T-helper 2 cell treated with Interferon-gamma antibody and Interleukin-4, amounts not matched to agents 5 μg/mL and 100 μg/mL, for 36 hours (primary cell): ENCODE data around the gene SLC35E2B.
"Not testable (repeated sequence)": the region's sequence is repeated elsewhere in the genome, so short reads cannot be mapped to it uniquely, and the experiment has no call there.

Experiments
- DNase-seq: peaks from one replicate; pipeline ENCODE4 v3.0.0; 2021; ENCODE audit warnings: low spot score
- H3K27ac Mint-ChIP-seq: one replicate; pipeline ENCODE4 v1.8.0; 2021; ENCODE audit warnings: mild to moderate bottlenecking, mixed read lengths
- H3K27me3 Mint-ChIP-seq: one replicate; pipeline ENCODE4 v1.8.0; 2021; ENCODE audit warnings: low read depth, mixed read lengths
- H3K36me3 Mint-ChIP-seq: one replicate; pipeline ENCODE4 v1.8.0; 2021; ENCODE audit warnings: low read depth, mixed read lengths
- H3K4me1 Mint-ChIP-seq: one replicate; pipeline ENCODE4 v1.8.0; 2021; ENCODE audit warnings: low read depth, mixed read lengths
- H3K4me3 Mint-ChIP-seq: one replicate; pipeline ENCODE4 v1.8.0; 2022; ENCODE audit warnings: mild to moderate bottlenecking, moderate library complexity, mixed read lengths
- H3K9me3 Mint-ChIP-seq: one replicate; pipeline ENCODE4 v1.8.0; 2021; ENCODE audit warnings: mixed read lengths

SLC35E2B gene

DNA sequence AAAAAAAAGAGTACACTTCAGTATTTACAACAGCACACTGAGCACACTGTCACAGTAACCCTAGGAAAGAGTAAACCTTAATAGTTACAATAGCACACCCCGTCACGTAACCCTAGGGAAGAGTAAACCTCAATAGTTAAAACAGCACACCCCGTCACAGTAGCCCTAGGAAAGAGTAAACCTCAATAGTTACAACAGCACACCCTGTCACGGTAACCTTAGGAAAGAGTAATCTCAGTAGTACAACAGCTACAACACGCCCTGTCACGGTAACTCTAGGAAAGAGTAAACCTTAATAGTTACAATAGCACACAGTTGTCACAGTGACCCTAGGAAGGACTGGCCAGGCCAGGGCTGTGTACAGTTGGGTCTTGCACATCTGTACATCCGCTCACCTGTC, 28.6 kb upstream of the SLC35E2B start:
- Mint-ChIP-seq H3K4me3 (no peak overlapping the region), H3K27me3 (no peaks in the 10 kb centered on the region), H3K9me3 (no peaks in the 10 kb centered on the region), H3K36me3 (peaks cover 31% of the 10 kb centered on the region), H3K27ac (no peak overlapping the region), H3K4me1 (peaks cover 6% of the 10 kb centered on the region)
- DNase-seq, result no peak

GRCh38 chr1:1715109-1715883, 22.7 kb upstream of the SLC35E2B start:
- peaks cover 30% of the 10 kb centered on the region for H3K36me3 Mint-ChIP-seq
- H3K27ac Mint-ChIP-seq, H3K9me3 Mint-ChIP-seq, H3K27me3 Mint-ChIP-seq, H3K4me3 Mint-ChIP-seq, DNase-seq, H3K4me1 Mint-ChIP-seq: not testable (repeated sequence)

GRCh38 chr1:1707897-1708296, 15.3 kb upstream of the SLC35E2B start:
- H3K4me1 Mint-ChIP-seq, DNase-seq, H3K27ac Mint-ChIP-seq, H3K4me3 Mint-ChIP-seq, H3K9me3 Mint-ChIP-seq, H3K27me3 Mint-ChIP-seq, H3K36me3 Mint-ChIP-seq: not testable (repeated sequence)

- not testable (repeated sequence) for H3K36me3 Mint-ChIP-seq, H3K4me1 Mint-ChIP-seq
Observed at GRCh38 chr1:1707241-1707640, 14.6 kb upstream of the SLC35E2B start.

GRCh38 chr1:1705623-1706022, 13.0 kb upstream of the SLC35E2B start:
- H3K27ac Mint-ChIP-seq, H3K4me3 Mint-ChIP-seq, H3K9me3 Mint-ChIP-seq, H3K4me1 Mint-ChIP-seq, DNase-seq, H3K27me3 Mint-ChIP-seq, H3K36me3 Mint-ChIP-seq: not testable (repeated sequence)

More at GRCh38 chr1:1707241-1707640, 14.6 kb upstream of the SLC35E2B start:
- not testable (repeated sequence) for H3K27me3 Mint-ChIP-seq, H3K27ac Mint-ChIP-seq, H3K4me3 Mint-ChIP-seq, DNase-seq, H3K9me3 Mint-ChIP-seq

DNA sequence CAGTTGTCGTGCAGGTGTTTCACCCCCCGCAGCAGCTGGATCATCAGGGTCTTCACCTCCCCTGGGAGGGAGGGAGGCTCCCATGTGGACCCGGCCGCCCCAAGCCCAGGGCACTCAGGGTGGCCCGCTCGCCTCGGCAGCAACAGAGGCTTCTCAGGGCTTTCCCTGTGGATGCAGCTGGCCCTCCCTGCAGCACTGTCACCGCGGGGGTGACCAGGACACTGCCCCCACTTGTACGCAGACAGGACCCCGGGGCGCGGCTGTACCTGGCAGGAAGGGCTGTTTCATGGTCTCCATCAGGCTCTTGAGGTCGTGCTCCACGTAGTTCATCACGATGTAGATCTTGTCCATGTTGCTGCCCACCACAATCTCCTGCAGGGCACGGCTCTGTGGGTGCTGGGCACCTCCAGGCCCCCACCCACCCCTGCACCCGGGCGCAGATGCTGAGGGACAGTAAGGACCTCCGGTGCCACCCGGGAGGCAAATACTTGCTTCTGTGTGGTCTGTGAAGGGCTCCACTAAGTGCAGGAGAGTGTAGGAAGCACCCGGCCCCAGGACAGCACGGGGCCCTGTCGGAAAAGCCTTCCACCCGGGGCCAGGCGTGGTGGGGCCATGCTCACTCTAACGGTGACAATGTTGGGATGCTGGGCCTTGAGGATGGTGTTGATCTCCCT, 11.8 kb upstream of the SLC35E2B start:
- not testable (repeated sequence) for H3K27me3 Mint-ChIP-seq, H3K27ac Mint-ChIP-seq, H3K9me3 Mint-ChIP-seq, H3K4me1 Mint-ChIP-seq, H3K4me3 Mint-ChIP-seq, DNase-seq, H3K36me3 Mint-ChIP-seq

DNA sequence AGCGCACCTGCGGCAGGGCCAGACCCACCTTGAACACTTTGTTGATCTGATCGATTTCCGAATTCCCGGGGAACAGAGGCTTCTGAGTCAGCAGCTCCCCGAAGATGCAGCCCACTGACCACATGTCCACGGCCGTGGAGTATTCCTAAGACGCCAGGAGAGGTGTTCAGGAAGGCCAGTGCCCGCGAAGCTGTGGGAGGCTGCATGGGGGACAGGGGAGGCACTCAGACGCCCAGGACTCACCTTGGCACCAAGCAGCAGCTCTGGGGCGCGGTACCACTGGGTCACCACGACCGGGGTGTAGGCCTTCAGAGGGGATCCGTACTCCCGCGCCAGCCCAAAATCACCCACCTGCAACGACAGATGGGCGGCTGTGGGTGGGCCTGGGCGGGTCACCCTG, 11.2 kb upstream of the SLC35E2B start:
- Mint-ChIP-seq H3K4me1 (no peaks in the 10 kb centered on the region), H3K9me3 (no peaks in the 10 kb centered on the region), H3K27ac (no peak overlapping the region), H3K36me3 (peaks cover 2% of the 10 kb centered on the region), H3K27me3 (no peaks in the 10 kb centered on the region), H3K4me3 (no peak overlapping the region)
- no peak for DNase-seq

DNA sequence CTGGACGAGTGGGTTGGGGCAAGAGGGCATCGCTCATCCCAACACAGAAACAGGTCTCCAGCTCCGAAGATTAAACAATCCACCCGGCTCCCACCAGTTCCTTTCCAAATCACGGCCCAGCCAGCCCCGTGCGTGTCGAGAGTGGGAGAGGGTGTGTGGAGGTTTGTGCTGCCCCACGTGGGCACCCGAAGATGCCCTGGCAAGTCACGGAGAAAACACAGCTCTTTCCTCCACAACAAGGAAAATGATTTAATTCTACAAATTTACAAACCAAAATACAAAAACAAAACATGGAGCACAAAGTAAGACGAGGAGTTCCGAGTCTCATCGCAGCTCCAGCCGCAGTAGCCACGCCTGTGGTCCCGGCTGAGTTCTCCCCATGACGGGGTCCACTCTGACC, 9.9 kb upstream of the SLC35E2B start:
- H3K27ac Mint-ChIP-seq, DNase-seq, H3K4me1 Mint-ChIP-seq, H3K36me3 Mint-ChIP-seq, H3K27me3 Mint-ChIP-seq, H3K9me3 Mint-ChIP-seq, H3K4me3 Mint-ChIP-seq: not testable (repeated sequence)

DNA sequence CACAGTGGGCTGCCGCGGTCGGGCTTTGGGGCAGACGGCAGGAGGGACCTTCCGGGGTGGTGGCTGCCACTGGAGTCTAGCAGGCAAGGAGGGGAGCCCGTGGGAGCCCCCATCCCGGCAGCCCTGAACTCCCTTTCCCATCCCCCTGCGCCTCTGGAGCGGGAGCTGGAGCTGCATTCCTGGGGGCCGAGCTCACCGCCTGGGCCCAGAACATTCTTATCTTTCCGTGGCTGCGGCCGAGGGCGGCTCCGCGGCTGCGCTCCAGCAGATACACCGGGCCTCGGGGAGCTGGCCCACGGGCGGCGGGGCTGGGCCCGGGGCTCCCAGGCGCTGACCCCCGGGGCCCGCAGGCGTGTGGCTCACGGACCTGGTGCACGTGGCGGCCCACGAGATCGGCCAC, 8.0 kb upstream of the SLC35E2B start:
- not testable (repeated sequence) for H3K27me3 Mint-ChIP-seq, H3K27ac Mint-ChIP-seq, H3K4me1 Mint-ChIP-seq, H3K4me3 Mint-ChIP-seq, H3K9me3 Mint-ChIP-seq, DNase-seq, H3K36me3 Mint-ChIP-seq

DNA sequence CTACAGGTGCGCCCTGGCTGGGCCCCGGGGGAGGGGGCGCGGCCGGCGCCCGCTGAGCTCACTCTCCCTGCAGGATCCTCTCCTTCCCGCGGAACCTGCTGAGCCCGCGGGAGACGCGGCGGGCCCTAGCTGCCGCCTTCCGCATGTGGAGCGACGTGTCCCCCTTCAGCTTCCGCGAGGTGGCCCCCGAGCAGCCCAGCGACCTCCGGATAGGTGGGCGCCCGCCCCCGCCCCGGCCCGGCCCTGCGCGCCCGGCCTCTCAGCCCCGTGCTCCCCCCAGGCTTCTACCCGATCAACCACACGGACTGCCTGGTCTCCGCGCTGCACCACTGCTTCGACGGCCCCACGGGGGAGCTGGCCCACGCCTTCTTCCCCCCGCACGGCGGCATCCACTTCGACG, 7.5 kb upstream of the SLC35E2B start:
- H3K4me1 Mint-ChIP-seq, H3K36me3 Mint-ChIP-seq, H3K27ac Mint-ChIP-seq, H3K9me3 Mint-ChIP-seq, DNase-seq, H3K27me3 Mint-ChIP-seq, H3K4me3 Mint-ChIP-seq: not testable (repeated sequence)

GRCh38 chr1:1699061-1699460, 6.5 kb upstream of the SLC35E2B start:
- H3K27ac Mint-ChIP-seq, H3K4me1 Mint-ChIP-seq, DNase-seq, H3K4me3 Mint-ChIP-seq, H3K36me3 Mint-ChIP-seq, H3K27me3 Mint-ChIP-seq, H3K9me3 Mint-ChIP-seq: not testable (repeated sequence)

- H3K36me3 Mint-ChIP-seq, H3K27me3 Mint-ChIP-seq, H3K9me3 Mint-ChIP-seq, H3K4me3 Mint-ChIP-seq, H3K4me1 Mint-ChIP-seq, H3K27ac Mint-ChIP-seq, DNase-seq: not testable (repeated sequence)
Observed at GRCh38 chr1:1697358-1698183, 5.0 kb upstream of the SLC35E2B start.

GRCh38 chr1:1696431-1697357, 4.1 kb upstream of the SLC35E2B start:
- not testable (repeated sequence) for H3K4me1 Mint-ChIP-seq, DNase-seq, H3K4me3 Mint-ChIP-seq, H3K9me3 Mint-ChIP-seq, H3K27me3 Mint-ChIP-seq, H3K36me3 Mint-ChIP-seq, H3K27ac Mint-ChIP-seq
